DMS 273 (cell line): ENCODE results near the gene KRTAP21-2.
"Not testable (repeated sequence)": the region's sequence is repeated elsewhere in the genome, so short reads cannot be mapped to it uniquely, and the experiment has no call there.

Experiments
- DNase-seq: peaks from one replicate; lab custom pipeline; 2025; ENCODE audit not compliant: unreplicated experiment; lab: John Stamatoyannopoulos, UW

Gene KRTAP21-2

DNA sequence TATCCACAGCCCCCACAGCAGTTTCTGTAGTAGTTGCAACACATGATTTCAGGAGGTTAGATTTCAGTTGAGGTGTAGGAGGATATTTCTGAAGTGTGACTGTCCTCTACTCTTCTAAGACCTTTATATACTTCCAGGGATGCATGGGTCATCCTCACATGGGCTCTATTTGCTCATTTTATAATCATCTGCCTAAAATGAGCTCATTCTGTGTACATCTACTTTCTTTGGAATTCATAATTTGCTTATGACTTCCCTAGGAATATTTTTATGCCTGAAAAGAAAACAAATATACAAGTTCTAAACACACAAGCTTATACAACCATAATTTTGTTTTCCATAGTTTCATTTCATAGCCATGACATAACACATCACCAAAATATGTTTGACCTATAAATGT lies at the start of gene KRTAP21-2:
KRTAP21-2 (minus strand) TSS at position 101 of the 400 bp plus-strand sequence; CDS start at position 44, 57 bp downstream.
- no peak for DNase-seq

DNA sequence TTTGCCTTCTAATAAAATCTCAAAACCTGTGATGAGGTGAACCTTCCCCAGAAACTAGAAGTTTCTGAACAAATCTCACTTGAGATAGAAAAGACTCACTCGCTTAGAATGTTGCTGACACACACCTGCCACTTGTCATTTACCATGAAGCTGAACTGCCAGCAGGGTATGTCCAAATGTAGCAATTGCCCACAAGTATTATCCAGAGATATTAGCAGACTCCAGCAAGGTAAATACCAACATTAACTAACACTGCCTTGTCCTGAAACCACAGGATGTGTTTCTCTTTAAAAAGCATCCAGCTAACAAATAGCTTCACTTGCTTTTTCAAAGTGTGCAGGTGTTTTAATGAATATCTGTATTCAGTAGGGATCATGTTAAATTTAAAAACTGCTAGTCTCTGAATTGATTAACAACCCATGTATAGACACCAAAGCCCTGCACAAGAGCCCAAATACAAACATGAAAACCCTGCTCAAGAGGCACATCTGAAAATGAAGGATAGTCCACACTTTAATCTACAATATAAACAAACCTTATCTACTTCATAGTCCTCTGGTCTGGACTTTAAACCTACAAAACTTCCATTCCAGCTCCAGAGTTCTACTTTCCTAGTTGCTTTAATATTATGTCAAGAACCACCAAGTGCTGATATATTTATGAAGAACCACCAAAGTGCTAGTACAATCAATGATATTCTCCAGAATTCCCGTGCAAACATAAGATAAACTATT lies 46.7 kb upstream of the KRTAP21-2 start:
- no peak for DNase-seq

DNA sequence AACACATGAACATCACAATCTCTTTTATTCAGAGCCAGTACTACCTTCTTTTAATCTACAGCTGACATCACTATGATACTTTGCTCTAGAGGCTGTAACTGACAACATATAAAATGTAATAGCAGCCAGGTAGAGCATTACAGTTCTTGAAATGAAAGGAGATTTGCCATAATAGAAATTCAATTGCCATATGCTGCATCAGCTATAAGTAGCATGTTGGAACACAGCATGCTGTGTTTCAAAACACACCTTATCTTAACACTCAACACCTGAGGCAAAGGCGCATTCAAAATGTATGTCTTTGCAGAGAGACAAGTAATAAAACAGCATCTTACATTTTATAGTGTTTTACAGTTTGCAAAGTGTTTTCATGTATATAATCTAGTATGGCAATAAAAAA lies 32.2 kb upstream of the KRTAP21-2 start:
- no peak for DNase-seq

DNA sequence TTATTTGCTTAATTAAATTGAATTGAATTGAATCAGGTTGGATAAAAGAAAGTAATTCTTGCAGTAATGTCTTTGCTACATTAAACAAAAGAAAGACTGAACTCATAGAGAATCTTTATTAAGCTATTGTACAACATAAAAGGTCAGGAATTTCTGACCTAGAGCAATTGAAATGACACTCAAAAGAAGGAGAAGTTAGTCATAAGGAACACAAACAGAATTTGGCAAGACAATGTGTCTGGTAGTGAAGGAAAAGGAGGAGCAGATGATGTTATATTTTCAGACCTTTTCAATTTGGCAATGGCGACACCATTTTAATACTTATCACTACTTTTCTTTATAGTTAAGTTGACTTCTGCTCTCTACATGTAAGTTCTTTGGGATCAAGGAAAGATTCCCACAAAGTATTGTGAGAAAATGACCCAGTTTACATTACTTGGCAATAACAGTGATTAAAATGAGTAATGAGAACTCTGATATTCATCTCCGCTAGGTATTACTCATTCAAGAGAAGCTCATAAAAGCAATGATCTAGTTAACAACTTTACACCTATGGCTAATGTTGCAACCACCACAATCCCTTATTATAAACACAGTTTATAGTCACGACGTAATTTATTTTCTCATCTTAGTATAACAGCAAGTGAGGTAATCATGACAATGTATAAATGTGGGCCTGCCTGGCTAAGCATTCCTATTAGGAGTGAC lies 22.8 kb upstream of the KRTAP21-2 start:
- no peak for DNase-seq

DNA sequence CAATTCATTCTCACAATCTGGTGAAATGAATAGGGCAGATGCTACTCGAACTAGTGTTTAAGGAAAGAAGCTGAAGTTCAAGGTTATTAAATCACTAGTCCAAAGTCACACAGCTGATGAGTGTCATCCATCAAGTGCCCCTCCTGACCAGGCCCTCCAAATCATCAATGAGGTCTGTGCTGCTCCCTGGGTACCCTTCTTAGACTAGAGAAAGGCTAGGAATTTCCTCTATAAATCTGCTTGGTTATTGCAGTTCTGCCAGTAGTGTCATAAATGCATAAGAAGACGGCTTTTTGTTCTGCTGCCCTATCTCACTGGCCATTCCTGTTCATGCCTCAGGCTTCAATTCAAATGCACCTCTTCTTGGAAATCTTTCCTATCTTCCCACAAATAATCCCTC lies 13.7 kb upstream of the KRTAP21-2 start:
- DNase-seq, result no peak

DNA sequence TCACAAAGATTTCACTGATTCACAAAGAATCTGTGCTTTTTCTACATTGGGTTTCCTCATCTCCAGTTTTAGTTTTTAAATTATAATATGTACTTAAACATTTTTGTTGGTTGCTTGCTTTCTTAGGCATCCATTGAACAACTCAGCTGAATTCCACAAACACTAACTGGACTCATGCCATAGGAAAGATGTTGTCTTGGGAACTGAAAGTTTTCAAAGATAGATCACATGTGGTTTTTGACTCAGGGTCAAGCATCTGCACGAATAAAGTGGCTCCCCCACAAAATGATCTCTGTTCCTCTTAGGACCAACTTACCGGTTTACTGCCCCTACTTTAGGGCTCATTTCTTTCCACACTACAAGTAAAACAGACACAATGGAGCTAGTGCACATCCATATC lies 11.2 kb upstream of the KRTAP21-2 start:
- no peak for DNase-seq

DNA sequence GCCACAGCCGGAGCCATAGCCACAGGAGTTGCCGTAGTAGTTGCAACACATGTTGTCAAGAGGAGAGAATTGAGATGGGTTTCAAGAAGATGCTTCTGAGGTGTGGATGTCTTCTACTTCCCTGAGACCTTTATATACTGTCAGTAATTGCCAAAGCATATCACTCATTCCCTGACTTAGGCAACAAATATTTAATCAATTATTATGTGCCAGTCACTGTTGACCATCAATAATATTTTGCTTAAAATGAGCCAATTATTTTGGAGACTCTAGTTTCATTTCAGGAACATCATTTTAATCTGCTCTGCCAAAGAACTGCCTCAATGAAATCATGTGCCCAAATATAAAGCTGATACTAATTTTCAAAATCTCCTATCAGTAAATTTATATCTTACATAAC lies 8.3 kb upstream of the KRTAP21-2 start, which contains the start of gene KRTAP21-1:
KRTAP21-1 (minus strand) TSS at position 101 of the 400 bp plus-strand sequence; CDS start at position 51, 50 bp downstream.
- not testable (repeated sequence) for DNase-seq

DNA sequence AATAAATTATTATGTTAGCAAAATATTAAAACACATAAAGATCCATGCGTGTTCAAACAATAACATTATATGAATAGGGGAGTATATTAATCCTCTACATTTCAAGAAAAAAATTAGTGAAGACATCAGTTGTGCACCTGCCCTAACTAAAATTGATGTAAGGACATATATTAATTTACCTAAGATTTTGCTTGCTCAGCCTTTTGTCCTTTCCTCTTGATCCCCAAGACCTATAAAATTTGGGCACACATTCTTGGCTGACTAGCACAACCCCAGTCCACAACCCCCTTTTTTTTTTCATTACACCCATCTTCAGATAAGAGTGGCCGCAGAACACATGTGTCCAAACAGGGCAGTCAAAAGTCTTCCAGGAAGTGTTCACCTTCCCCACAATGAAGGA lies 6.6 kb downstream of the KRTAP21-2 start:
- no peak for DNase-seq

DNA sequence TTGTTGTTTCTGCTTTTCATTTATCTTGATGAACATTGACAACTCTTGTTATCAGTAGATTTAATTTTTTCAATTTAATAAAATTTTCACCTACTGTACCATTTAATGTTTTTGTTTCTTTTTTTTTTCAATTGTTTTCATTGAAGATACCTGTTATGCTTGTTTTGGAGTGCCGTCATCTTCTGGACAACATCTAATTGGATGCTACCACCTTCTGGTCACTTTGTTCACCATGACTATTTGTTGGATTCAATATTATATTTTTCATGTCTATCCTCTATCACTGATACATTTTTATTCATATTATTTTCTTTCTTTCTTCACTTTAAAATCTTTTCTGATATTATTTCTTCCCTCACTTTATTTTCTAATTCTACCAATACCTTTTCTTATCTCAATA lies 14.0 kb downstream of the KRTAP21-2 start:
- no peak for DNase-seq

DNA sequence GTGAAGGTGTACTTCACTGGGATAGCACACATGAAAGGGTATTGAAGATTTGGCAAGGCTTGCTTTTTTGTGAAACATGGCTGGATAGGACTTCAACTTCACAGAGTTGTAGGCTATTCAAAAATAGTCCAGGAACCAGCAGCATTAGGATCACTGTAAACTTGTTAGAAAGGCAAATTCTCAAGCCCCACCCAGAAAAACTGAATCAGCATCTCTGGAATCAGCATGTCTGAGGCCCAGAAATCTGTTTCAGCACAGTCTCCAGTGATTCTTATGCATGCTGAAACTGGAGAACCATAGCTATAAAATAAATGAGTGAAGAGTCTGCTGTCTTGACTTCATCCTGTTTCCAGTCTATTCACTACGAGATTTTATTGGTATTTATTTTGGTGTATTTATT lies 20.3 kb downstream of the KRTAP21-2 start:
- DNase-seq, result no peak

DNA sequence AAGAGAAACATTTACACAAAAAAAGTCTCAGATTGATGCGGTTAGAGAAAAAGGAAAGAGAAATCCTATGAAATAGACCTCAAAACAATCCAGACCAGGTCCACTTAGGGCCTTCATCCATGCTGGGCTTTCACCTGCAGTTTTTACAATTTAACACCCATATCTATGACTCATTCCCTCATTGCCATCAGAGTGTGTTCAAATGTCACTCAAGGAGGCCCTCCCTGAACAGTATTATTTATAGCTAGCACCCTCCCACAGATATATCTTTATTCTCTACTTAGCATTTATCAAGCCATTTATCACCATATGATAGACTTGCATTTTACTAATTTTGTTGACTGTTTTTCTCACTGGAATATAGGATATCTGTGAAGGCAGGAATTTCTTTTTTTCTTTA lies 27.7 kb downstream of the KRTAP21-2 start:
- no peak for DNase-seq

DNA sequence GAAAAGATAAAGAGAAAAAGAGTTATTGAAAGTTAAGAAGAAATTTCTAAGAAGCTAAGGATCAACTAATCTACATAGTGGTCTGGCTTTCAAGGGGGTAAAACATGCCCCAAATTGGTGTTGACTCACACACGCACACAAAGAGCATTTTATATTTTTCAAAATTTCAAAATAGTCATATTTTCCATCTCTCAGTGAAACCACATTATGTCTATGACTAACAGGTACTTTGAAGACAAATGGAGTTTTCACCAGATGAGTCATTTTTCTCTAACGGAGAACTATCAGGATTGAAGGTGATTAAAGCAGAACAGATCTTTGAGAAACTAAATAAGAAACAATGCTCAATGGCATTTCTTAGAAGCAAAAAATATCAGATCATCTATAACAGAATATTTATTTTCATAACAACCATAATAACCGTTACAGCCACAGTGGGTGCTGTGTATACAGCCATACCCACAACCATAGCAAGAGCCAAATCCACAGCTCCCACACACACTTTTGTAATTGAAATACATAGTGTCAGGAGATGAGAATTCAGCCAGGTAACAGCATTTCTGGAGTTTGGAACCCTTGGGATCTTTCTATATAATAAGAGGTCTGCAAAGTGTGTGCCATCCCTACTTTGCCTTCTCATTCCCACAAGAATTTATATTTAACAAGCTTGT lies 28.7 kb downstream of the KRTAP21-2 start, which contains the start of gene KRTAP21-3:
KRTAP21-3 (minus strand) TSS at position 539 of the 671 bp plus-strand sequence; CDS start at position 521, 18 bp downstream.
- no peak for DNase-seq

DNA sequence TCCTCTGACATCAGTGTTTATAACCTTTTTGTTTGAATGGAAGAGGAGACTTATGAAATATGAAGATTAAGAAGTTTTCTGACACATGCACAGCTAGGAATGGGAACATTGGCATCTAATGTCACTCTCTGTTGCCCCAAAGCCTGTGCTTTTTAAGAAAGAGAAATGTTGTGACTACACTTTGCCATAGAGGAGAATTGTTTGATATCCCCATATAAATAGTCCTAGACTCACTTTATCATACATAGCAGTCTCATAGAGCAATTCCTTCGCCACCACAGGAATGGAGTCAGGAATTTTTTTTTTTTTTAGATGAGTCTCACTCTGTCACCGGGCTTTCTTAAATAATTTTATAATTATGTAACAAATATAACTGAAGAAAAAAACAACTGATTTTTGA lies 30.0 kb downstream of the KRTAP21-2 start:
- no peak for DNase-seq

DNA sequence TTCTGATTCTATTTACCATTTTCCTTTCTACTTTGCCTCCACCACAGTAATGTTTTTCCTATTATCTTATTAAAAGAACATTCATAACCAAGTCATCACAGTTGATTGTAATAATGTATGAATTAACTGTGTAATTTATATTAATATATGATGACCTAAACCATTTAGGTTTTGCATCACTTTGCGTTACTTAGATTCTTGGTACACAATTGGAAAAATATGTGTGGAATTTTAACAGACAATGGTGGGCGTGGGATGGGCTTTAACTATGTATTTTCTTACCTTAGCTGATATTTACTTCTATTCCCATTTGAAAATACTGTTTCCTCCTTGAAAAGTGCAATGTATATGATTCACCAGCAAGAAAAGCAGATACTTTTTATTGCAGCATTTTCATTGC lies 32.1 kb downstream of the KRTAP21-2 start:
- DNase-seq, result no peak

DNA sequence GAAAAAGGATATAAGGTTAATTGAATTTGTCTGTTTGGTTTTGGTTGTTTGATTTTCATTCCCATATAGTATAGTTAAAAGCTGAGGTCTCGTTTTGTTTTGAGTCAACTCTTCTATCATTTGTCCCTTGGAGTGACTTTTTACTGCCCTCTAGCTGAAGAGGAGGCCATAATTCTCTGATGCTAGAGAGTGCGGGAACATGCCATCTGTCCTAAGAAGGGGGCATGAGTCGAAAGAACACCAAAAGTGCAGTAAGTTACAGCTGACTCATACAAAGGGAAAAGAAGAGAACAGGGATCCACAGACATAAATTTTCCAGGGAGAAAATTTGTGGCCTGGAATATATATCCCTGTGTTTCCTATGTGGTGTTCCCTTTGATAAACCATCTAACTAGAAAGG lies 32.6 kb downstream of the KRTAP21-2 start:
- DNase-seq, result no peak

DNA sequence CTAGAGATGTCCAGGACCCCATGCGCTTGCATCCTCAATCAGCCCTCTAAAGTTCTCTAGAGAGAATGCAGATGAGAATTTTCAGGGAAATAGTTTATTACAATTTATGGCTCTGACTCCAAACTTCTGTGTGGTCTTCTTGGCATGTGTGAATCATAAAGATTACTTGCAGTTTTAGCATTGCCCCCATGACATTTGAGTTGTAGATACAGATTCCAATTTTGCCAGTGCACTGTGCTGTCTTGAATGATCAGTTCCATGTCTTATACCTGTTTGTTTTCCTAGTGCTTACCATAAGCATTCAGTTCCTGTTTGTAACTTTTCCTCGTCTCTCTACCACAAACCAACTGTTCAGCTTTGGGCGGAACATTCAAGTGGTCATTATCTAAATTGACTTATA lies 33.3 kb downstream of the KRTAP21-2 start:
- no peak for DNase-seq

DNA sequence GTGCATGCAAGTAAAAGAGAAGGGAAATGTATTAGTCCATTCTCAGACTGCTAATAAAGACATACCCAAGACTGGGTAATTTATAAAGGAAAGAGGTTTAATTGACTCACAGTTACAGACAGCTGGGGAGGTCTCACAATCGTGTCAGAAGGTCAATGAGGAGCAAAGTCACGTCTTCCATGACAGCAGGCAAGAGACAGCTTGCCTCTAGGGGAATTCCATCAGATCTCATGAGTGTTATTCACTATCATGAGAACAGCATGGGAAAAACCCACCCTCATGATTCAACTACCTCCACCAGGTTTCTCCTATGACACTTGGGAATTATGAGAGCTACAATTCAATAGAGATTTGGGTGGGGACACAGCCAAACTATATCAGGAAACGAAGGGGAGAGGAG lies 36.6 kb downstream of the KRTAP21-2 start:
- DNase-seq, result no peak

DNA sequence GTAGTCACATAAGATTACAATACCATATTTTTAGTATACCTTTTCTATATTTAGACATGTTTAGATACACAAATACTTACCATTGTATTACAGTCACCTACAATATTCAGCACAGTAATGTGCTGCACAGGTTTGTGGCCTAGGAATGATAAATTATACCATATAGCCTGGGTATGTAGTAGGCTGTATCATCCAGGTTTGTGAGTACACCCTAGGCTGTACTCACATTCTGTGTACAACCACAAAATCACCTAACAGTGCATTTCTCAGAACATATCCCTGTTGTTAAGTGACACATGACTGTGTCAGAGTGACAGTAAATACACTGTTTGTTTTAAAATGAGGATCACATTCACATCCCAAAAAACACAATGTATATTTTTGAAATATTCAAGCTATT lies 39.6 kb downstream of the KRTAP21-2 start:
- no peak for DNase-seq
